Measurements from ENCODE around the gene ZNF821. TPM values are rescaled to one million over a fixed set of nuclear protein-coding genes. Genes with fewer than 3 reads are reported as not detected.

ZNF821 gene
- total and polyA plus RNA-seq, 2 of the 8 experiments (the other 6 are each of a cell fraction or from before 2014, with no cell fraction given) = 9.5 to 14.1 TPM

GRCh38 chr16:71883849-71884638 is at the start of gene ZNF821 (continued):
- no peak for TF ChIP-seq FOSL1 (IDR thresholded peaks at IDR 0.05; ENCODE audit: insufficient read depth, low read depth, low read length)
- no peak for TF ChIP-seq BACH1 (IDR thresholded peaks at IDR 0.05; ENCODE audit: low read length)
- TF ChIP-seq CREB1 (IDR thresholded peaks at IDR 0.05) = no peak
- TF ChIP-seq POLR2A (IDR thresholded peaks at IDR 0.05; ENCODE audit: control extremely low read depth in 1 of 2, low read depth in 2 of 2, low read length in 2 of 2) = peak; percentile 78 to 92
- TF ChIP-seq SAP30 (IDR thresholded peaks at IDR 0.05; ENCODE audit: insufficient read depth, insufficient replicate concordance, low read length) = peak; percentile 51
- TF ChIP-seq EZH2 (IDR thresholded peaks at IDR 0.05; ENCODE audit: low read depth, low read length, severe bottlenecking) = no peak
- peak; percentile 52 for TF ChIP-seq TBP (IDR thresholded peaks at IDR 0.05; ENCODE audit: low read depth, low read length)
- TF ChIP-seq CTCF (IDR thresholded peaks at IDR 0.05; ENCODE audit: control extremely low read depth in 1 of 3, insufficient read depth in 1 of 3, low read depth in 1 of 3, low read length in 3 of 3) = peak in 2 of 3 experiments; percentile 29 to 47; a peak in 2 of 4 replicates
- TF ChIP-seq SUZ12 (IDR thresholded peaks at IDR 0.05; ENCODE audit: low read length) = no peak
- 0 out of 2 replicates have a peak, but pooled peaks have one; percentile 33 for TF ChIP-seq POLR2AphosphoS5 (IDR thresholded peaks at IDR 0.05; ENCODE audit: low read depth, low read length)
- no peak for TF ChIP-seq HDAC6 (IDR thresholded peaks at IDR 0.05; ENCODE audit: low read depth, low read length)
- TF ChIP-seq ZNF274 (IDR thresholded peaks at IDR 0.05; ENCODE audit: borderline replicate concordance, extremely low read depth, low read length) = no peak
- TF ChIP-seq CTBP2 (IDR thresholded peaks at IDR 0.05; ENCODE audit: borderline replicate concordance, insufficient read depth, insufficient read length, low read length) = no peak
- no peak for TF ChIP-seq GTF2F1 (IDR thresholded peaks at IDR 0.05; ENCODE audit: borderline replicate concordance, low read depth, low read length)
- no peak for TF ChIP-seq SRF (IDR thresholded peaks at IDR 0.05; ENCODE audit: low read depth, low read length)
- no peak for TF ChIP-seq EP300 (IDR thresholded peaks at IDR 0.05; ENCODE audit: borderline replicate concordance in 1 of 2, low read depth in 2 of 2, low read length in 2 of 2)
- TF ChIP-seq ATF3 (IDR thresholded peaks at IDR 0.05; ENCODE audit: insufficient read depth, low read depth, low read length) = no peak
- no peak for TF ChIP-seq RXRA (IDR thresholded peaks at IDR 0.05; ENCODE audit: insufficient read depth, low read depth, low read length)
- peak; percentile 67; the same call in 1 of the 2 replicates for TF ChIP-seq RBBP5 (IDR thresholded peaks at IDR 0.05; ENCODE audit: borderline replicate concordance, low read depth, low read length)
- peak; percentile 88; the same call in 1 of the 2 replicates for TF ChIP-seq PHF8 (conservative IDR thresholded peaks at IDR 0.05; ENCODE audit: low read depth, low read length)
